HepG2 (cell line): ENCODE measurements around the gene GADD45A. TPM values are rescaled to one million over a fixed set of nuclear protein-coding genes. Genes with fewer than 3 reads are reported as not detected.
A peak's percentile ranks its signal among the peaks of the same experiment; 100 is the strongest.

Experiments
- ATF7-NPFF ChIP-seq: sonication (generic); formaldehyde crosslinking; IDR thresholded peaks from 2 replicates; pipeline ENCODE4 v1.8.1; 2023; ENCODE audit warnings: mild to moderate bottlenecking, low read depth, missing genetic modification reagents, moderate library complexity
- EP300 ChIP-seq, 3 experiments: sonication (generic) in 1 of 3; formaldehyde crosslinking in 1 of 3; IDR thresholded peaks; 2 replicates each; pipeline versions ENCODE4 v1.5.1 to v1.6.1; 2011 to 2020; ENCODE audit warnings: low read depth in 2 of 3, low read length in 2 of 3, borderline replicate concordance in 1 of 3, improper control_type of control experiment in 1 of 3, mild to moderate bottlenecking in 1 of 3, missing genetic modification reagents in 1 of 3, moderate library complexity in 1 of 3
- HES4 ChIP-seq: sonication (generic); formaldehyde crosslinking; IDR thresholded peaks from 2 replicates; pipeline ENCODE4 v1.9.0; 2021; ENCODE audit warnings: mild to moderate bottlenecking, missing genetic modification reagents, borderline replicate concordance
- HIC2 ChIP-seq: sonication (generic); formaldehyde crosslinking; IDR thresholded peaks from 2 replicates; pipeline ENCODE4 v1.9.0; 2022; ENCODE audit warnings: low read depth, missing genetic modification reagents
- MAZ ChIP-seq, 2 experiments: sonication (generic) in 1 of 2; formaldehyde crosslinking in 1 of 2; IDR thresholded peaks; 2 replicates each; pipeline versions ENCODE4 v1.5.0 to v1.6.1; 2012 to 2020; ENCODE audit warnings: low read depth in 2 of 2, mild to moderate bottlenecking in 2 of 2, borderline replicate concordance in 1 of 2, improper control_type of control experiment in 1 of 2, low read length in 1 of 2, missing genetic modification reagents in 1 of 2, moderate library complexity in 1 of 2
- NR2C2 ChIP-seq: sonication (generic); formaldehyde crosslinking; IDR thresholded peaks from 2 replicates; pipeline ENCODE4 v1.4.0; 2020; ENCODE audit warnings: missing genetic modification reagents, mild to moderate bottlenecking, moderate library complexity, borderline replicate concordance
- NR2F2 ChIP-seq: IDR thresholded peaks from 2 replicates; pipeline ENCODE4 v1.6.1; 2012; ENCODE audit warnings: low read depth, inconsistent platforms, borderline replicate concordance
- PTBP1 ChIP-seq: fragments of 200-400 bp; formaldehyde crosslinking; IDR thresholded peaks from 2 replicates; pipeline ENCODE4 v1.6.1; 2018; ENCODE audit warnings: low read length, low read depth; ENCODE audit not compliant: poor library complexity, severe bottlenecking
- TARDBP ChIP-seq: sonication (generic); formaldehyde crosslinking; IDR thresholded peaks from 2 replicates; pipeline ENCODE4 v1.8.0; 2022; ENCODE audit warnings: mild to moderate bottlenecking, missing genetic modification reagents
- ZBTB38 ChIP-seq: sonication (generic); formaldehyde crosslinking; IDR thresholded peaks from 2 replicates; pipeline ENCODE4 v1.5.1; 2020; ENCODE audit warnings: mild to moderate bottlenecking, missing genetic modification reagents
- ZNF557 ChIP-seq: sonication (generic); formaldehyde crosslinking; IDR thresholded peaks from 2 replicates; pipeline ENCODE4 v1.4.0; 2020; ENCODE audit warnings: missing genetic modification reagents
- ZNF629 ChIP-seq: sonication (generic); formaldehyde crosslinking; conservative IDR thresholded peaks from 2 replicates; pipeline ENCODE4 v1.5.0; 2020; ENCODE audit warnings: missing genetic modification reagents
- ZNF878 ChIP-seq: sonication (generic); formaldehyde crosslinking; IDR thresholded peaks from 2 replicates; pipeline ENCODE4 v1.8.1; 2023; ENCODE audit warnings: mild to moderate bottlenecking, missing genetic modification reagents, moderate library complexity
- ZSCAN9 ChIP-seq: IDR thresholded peaks from 2 replicates; pipeline ENCODE4 v1.6.1; 2016; ENCODE audit warnings: borderline replicate concordance
- polyA plus RNA-seq, 8 experiments: library from polyadenylated mRNA; depleted of rRNA in 3 of 8; stranded (reverse) in 7 of 8; unstranded in 1 of 8; fragments of >200 nt; fragmentation: Illumina TruSeq in 4 of 8; extraction: Trizol in 4 of 8; gene quantifications; 2 replicates each; pipeline versions ENCODE4 v1.2.1 to v1.2.3, GENCODE V29; 2011 to 2016; ENCODE audit warnings: low read depth in 4 of 8, missing spikeins in 1 of 8, mixed read lengths in 1 of 8; ENCODE audit not compliant: insufficient read depth in 1 of 8
- total RNA-seq, 5 experiments: library from RNA; depleted of rRNA; stranded (reverse); fragments of >200 nt; fragmentation: Illumina TruSeq; extraction: Trizol; gene quantifications; 2 replicates each; pipeline ENCODE4 v1.2.3, GENCODE V29; 2016; ENCODE audit warnings: low read depth in 1 of 5

GADD45A gene
- total and polyA plus RNA-seq, 2 of the 13 experiments (the other 11 are each of a cell fraction or from before 2014, with no cell fraction given) = 33.2 to 46.2 TPM

GRCh38 chr1:67735806-67736627 is 51.0 kb downstream of the GADD45A start (continued):
- TF ChIP-seq HIC2 (CRISPR knock-in tag) = peak; percentile 50; the same call in 1 of the 2 replicates
- TF ChIP-seq ZNF557 (CRISPR knock-in tag) = peak; percentile 72; the same call in 1 of the 2 replicates
- no peak for TF ChIP-seq MAZ (IDR thresholded peaks at IDR 0.05; ENCODE audit: borderline replicate concordance, low read depth, low read length)
- no peak for TF ChIP-seq MAZ (CRISPR knock-in tag; IDR thresholded peaks at IDR 0.05; ENCODE audit: low read depth)
- TF ChIP-seq PTBP1 = no peak
- no peak for TF ChIP-seq EP300 (IDR thresholded peaks at IDR 0.05; ENCODE audit: low read depth in 2 of 2, low read length in 2 of 2)
- no peak for TF ChIP-seq EP300 (CRISPR knock-in tag; IDR thresholded peaks at IDR 0.05; ENCODE audit: borderline replicate concordance)
- TF ChIP-seq ATF7-NPFF (CRISPR knock-in tag) = no peak
- peak; percentile 76; the same call in 1 of the 2 replicates for TF ChIP-seq ZBTB38
- no peak for TF ChIP-seq ZNF878 (CRISPR knock-in tag)
- TF ChIP-seq NR2F2 = no peak
- no peak for TF ChIP-seq NR2C2 (CRISPR knock-in tag)
- TF ChIP-seq ZSCAN9 (CRISPR knock-in tag) = peak; percentile 16; the same call in 1 of the 2 replicates
- TF ChIP-seq HES4 (CRISPR knock-in tag) = no peak
- TF ChIP-seq ZNF629 = no peak
- TF ChIP-seq TARDBP (CRISPR knock-in tag) = no peak
